ENCODE results near the gene DHRS11.
"Not testable (repeated sequence)": the region's sequence is repeated elsewhere in the genome, so short reads cannot be mapped to it uniquely, and the experiment has no call there.

DHRS11 gene

GRCh38 chr17:36605028-36605427 is 13.3 kb downstream of the DHRS11 start:
- not testable (repeated sequence) for H3K9me3 ChIP-seq (ENCODE audit: control insufficient read depth, low read length); H3K27me3 ChIP-seq (replicated peaks; ENCODE audit: control insufficient read depth, insufficient read depth, low read length); H3K36me3 ChIP-seq (ENCODE audit: control insufficient read depth, insufficient read depth, low read length, severe bottlenecking); H3K4me3 ChIP-seq (ENCODE audit: low read length); H3K9ac ChIP-seq (ENCODE audit: low read length); DNase-seq (ENCODE audit: low read depth)
- peaks cover 25% of the 10 kb centered on the region for H3K4me1 ChIP-seq (ENCODE audit: control insufficient read depth, insufficient read depth, low read length)

DNA sequence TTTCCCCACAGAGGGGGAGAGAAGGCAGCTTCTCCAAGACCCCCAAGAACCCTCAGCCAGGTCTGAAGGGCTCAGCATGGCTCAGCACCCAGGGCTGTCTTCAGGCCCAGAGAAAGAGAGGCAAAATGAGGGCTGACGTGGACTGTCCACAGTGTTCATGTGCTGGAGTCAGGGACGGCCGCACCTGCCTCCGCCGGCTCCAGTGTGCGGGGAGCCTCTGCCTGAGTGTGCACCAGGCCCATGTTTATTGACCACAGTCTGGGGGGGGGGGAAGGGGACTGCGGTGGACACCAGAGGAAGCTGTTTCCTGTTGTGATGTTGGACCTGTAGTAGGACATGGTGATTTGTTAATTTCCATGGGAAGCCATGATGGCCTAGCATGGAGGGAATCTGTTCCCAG is 16.6 kb downstream of the DHRS11 start:
- Histone ChIP-seq H3K4me1 (ENCODE audit: control insufficient read depth, insufficient read depth, low read length) (peaks cover 17% of the 10 kb centered on the region), H3K9me3 (ENCODE audit: control insufficient read depth, low read length) (no peaks in the 10 kb centered on the region), H3K36me3 (ENCODE audit: control insufficient read depth, insufficient read depth, low read length, severe bottlenecking) (no peaks in the 10 kb centered on the region), H3K9ac (ENCODE audit: low read length) (no peak overlapping the region), H3K4me3 (ENCODE audit: low read length) (no peak overlapping the region), H3K27me3 (replicated peaks; ENCODE audit: control insufficient read depth, insufficient read depth, low read length) (no peaks in the 10 kb centered on the region)
- no peak for DNase-seq (ENCODE audit: low read depth)

- Histone ChIP-seq H3K9me3 (ENCODE audit: control insufficient read depth, low read length) (no peaks in the 10 kb centered on the region), H3K4me1 (ENCODE audit: control insufficient read depth, insufficient read depth, low read length) (peaks cover 17% of the 10 kb centered on the region), H3K9ac (ENCODE audit: low read length) (no peak overlapping the region), H3K27me3 (replicated peaks; ENCODE audit: control insufficient read depth, insufficient read depth, low read length) (no peaks in the 10 kb centered on the region), H3K4me3 (ENCODE audit: low read length) (no peak overlapping the region), H3K36me3 (ENCODE audit: control insufficient read depth, insufficient read depth, low read length, severe bottlenecking) (no peaks in the 10 kb centered on the region)
- DNase-seq (ENCODE audit: low read depth) = peak; percentile 77
These were observed 17.3 kb downstream of the DHRS11 start for GRCh38 chr17:36608794-36609497.

- no peak for DNase-seq (ENCODE audit: low read depth)
- peaks cover 17% of the 10 kb centered on the region for H3K4me1 ChIP-seq (ENCODE audit: control insufficient read depth, insufficient read depth, low read length)
- H3K36me3 ChIP-seq (ENCODE audit: control insufficient read depth, insufficient read depth, low read length, severe bottlenecking) = no peaks in the 10 kb centered on the region
- no peaks in the 10 kb centered on the region for H3K9me3 ChIP-seq (ENCODE audit: control insufficient read depth, low read length)
- no peak overlapping the region for H3K4me3 ChIP-seq (ENCODE audit: low read length)
- H3K27me3 ChIP-seq (replicated peaks; ENCODE audit: control insufficient read depth, insufficient read depth, low read length) = no peaks in the 10 kb centered on the region
- no peak overlapping the region for H3K9ac ChIP-seq (ENCODE audit: low read length)
These were observed 17.8 kb downstream of the DHRS11 start for GRCh38 chr17:36609498-36609862.

DNA sequence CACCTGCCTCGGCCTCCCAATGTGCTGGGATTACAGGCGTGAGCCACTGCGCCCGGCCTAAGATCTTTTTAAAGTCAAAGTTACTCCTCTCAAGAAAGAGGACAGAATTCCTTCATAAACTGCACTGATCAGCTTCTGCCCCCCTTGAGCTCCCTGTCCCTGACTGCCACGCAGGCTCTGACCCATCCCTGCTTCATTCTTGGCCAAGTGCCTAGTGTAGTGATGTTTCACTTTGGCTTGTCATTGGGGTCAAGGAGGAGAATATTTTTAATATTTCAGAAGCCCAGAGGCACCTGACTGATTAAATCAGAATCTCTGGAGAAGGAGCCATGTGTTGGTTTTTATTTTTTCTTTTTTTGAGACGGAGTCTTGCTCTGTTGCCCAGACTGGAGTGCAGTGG is 18.8 kb downstream of the DHRS11 start:
- no peak overlapping the region for H3K4me3 ChIP-seq (ENCODE audit: low read length)
- H3K9me3 ChIP-seq (ENCODE audit: control insufficient read depth, low read length) = no peaks in the 10 kb centered on the region
- no peaks in the 10 kb centered on the region for H3K27me3 ChIP-seq (replicated peaks; ENCODE audit: control insufficient read depth, insufficient read depth, low read length)
- no peak overlapping the region for H3K9ac ChIP-seq (ENCODE audit: low read length)
- peaks cover 17% of the 10 kb centered on the region for H3K4me1 ChIP-seq (ENCODE audit: control insufficient read depth, insufficient read depth, low read length)
- H3K36me3 ChIP-seq (ENCODE audit: control insufficient read depth, insufficient read depth, low read length, severe bottlenecking) = no peaks in the 10 kb centered on the region
- DNase-seq (ENCODE audit: low read depth) = no peak

DNA sequence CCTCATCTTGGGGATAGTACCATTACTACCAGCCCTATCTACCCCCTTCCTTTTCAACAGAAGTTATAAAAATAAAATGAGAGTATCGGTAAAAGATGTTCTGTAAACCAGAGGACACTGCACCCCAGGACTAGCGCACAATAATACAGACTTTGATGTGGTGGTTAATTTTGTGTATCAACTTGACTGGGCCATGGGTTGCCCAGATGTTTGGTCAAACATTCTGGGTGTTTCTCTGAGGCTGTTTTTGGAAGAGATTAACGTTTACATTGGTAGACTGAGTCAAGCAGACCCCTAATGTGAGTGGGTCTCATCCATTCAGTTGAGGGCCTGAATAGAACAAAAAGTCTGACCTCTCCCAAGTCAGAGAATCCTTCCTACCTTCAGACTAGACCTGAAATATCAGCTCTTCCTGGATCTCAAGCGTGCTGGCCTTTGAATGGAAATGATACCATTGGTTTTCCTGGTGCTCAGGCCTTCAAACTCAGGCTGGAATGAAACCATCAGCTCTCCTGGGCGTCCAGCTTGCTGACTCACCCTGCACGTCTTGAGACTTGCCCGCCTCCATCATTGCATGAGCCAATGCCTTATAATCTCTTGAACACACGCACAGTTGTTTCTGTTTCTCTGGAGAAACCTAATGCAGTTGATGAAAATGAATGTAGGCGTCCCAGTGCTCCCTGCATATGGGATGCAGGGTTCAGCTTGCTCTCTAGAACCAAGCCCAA is 19.8 kb downstream of the DHRS11 start:
- Histone ChIP-seq H3K9ac (ENCODE audit: low read length) (no peak overlapping the region), H3K4me3 (ENCODE audit: low read length) (no peak overlapping the region), H3K36me3 (ENCODE audit: control insufficient read depth, insufficient read depth, low read length, severe bottlenecking) (no peaks in the 10 kb centered on the region), H3K27me3 (replicated peaks; ENCODE audit: control insufficient read depth, insufficient read depth, low read length) (no peaks in the 10 kb centered on the region), H3K4me1 (ENCODE audit: control insufficient read depth, insufficient read depth, low read length) (peaks cover 17% of the 10 kb centered on the region), H3K9me3 (ENCODE audit: control insufficient read depth, low read length) (no peaks in the 10 kb centered on the region)
- peak; percentile 69 for DNase-seq (ENCODE audit: low read depth)

DNA sequence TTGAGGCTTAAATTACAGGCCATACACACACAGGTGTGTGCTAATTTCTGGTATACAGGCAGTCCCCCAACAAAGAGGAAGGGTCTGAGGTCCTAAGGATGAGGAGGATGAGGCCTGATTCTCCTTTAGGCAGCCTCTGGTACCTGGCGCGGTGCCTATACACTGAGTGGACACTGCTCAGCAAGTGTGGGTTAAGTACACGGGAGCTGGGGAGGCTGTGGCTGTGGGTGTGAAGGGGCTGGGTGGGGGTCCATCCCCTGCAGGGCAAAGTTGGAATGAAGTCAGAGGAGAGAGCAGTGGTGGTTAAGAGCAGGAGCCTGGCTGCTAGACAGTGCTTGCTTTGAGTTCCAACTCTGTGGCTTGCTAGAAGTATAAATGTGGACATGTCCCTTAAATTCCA is 20.6 kb downstream of the DHRS11 start:
- Histone ChIP-seq H3K4me3 (ENCODE audit: low read length) (no peak overlapping the region), H3K4me1 (ENCODE audit: control insufficient read depth, insufficient read depth, low read length) (peaks cover 17% of the 10 kb centered on the region), H3K9me3 (ENCODE audit: control insufficient read depth, low read length) (no peaks in the 10 kb centered on the region), H3K36me3 (ENCODE audit: control insufficient read depth, insufficient read depth, low read length, severe bottlenecking) (no peaks in the 10 kb centered on the region), H3K27me3 (replicated peaks; ENCODE audit: control insufficient read depth, insufficient read depth, low read length) (no peaks in the 10 kb centered on the region), H3K9ac (ENCODE audit: low read length) (no peak overlapping the region)
- DNase-seq (ENCODE audit: low read depth) = no peak

DNA sequence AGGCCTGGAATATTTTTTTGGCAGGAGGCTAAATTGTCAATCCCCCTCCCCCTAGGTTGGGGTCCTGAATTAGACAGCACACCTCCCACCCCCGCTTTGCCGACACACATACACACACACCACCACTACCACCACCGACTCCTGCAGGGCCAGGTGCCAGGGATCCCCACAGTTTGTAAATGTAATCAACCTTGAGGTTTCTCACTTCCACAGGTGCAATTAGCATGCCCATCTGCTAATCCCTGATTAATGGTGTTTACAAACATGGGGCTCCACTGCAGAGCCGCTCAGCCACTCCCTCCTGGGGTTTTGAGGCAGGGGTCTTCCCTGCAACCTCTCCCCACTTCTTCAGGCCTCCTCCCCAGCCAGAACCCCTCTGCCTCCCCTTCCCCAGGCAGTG is 21.5 kb downstream of the DHRS11 start:
- Histone ChIP-seq H3K9me3 (ENCODE audit: control insufficient read depth, low read length) (no peaks in the 10 kb centered on the region), H3K9ac (ENCODE audit: low read length) (no peak overlapping the region), H3K4me3 (ENCODE audit: low read length) (no peak overlapping the region), H3K4me1 (ENCODE audit: control insufficient read depth, insufficient read depth, low read length) (peaks cover 17% of the 10 kb centered on the region), H3K36me3 (ENCODE audit: control insufficient read depth, insufficient read depth, low read length, severe bottlenecking) (no peaks in the 10 kb centered on the region), H3K27me3 (replicated peaks; ENCODE audit: control insufficient read depth, insufficient read depth, low read length) (no peaks in the 10 kb centered on the region)
- no peak for DNase-seq (ENCODE audit: low read depth)

DNA sequence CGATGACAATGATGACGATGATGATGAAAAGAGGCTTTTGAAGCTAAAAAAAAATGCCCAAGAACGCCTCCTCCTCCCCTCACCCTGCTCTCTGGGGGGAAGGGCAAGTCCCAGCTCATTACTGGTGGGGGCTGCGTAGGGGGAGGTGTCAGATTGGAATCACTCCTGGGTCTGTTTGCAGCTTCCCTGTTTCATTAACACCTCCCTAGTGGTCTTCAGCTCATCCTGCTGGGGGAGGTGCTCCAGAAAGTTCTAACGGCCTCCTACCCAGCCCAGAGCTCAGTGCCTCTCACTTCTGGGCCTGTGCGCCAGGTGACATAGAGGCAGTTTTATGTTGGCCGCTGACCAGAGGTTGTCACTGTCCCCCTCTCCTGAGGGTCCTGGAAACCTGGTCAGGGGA is 22.4 kb downstream of the DHRS11 start:
- H3K36me3 ChIP-seq (ENCODE audit: control insufficient read depth, insufficient read depth, low read length, severe bottlenecking) = no peaks in the 10 kb centered on the region
- H3K4me3 ChIP-seq (ENCODE audit: low read length) = no peak overlapping the region
- H3K27me3 ChIP-seq (replicated peaks; ENCODE audit: control insufficient read depth, insufficient read depth, low read length) = no peaks in the 10 kb centered on the region
- peaks cover 11% of the 10 kb centered on the region for H3K4me1 ChIP-seq (ENCODE audit: control insufficient read depth, insufficient read depth, low read length)
- no peaks in the 10 kb centered on the region for H3K9me3 ChIP-seq (ENCODE audit: control insufficient read depth, low read length)
- H3K9ac ChIP-seq (ENCODE audit: low read length) = no peak overlapping the region
- DNase-seq (ENCODE audit: low read depth) = no peak

GRCh38 chr17:36614933-36615332 is 23.3 kb downstream of the DHRS11 start:
- no peaks in the 10 kb centered on the region for H3K36me3 ChIP-seq (ENCODE audit: control insufficient read depth, insufficient read depth, low read length, severe bottlenecking)
- H3K9me3 ChIP-seq (ENCODE audit: control insufficient read depth, low read length) = no peaks in the 10 kb centered on the region
- no peaks in the 10 kb centered on the region for H3K27me3 ChIP-seq (replicated peaks; ENCODE audit: control insufficient read depth, insufficient read depth, low read length)
- H3K4me1 ChIP-seq (ENCODE audit: control insufficient read depth, insufficient read depth, low read length) = peaks cover 8% of the 10 kb centered on the region
- no peak overlapping the region for H3K9ac ChIP-seq (ENCODE audit: low read length)
- H3K4me3 ChIP-seq (ENCODE audit: low read length) = no peak overlapping the region
- no peak for DNase-seq (ENCODE audit: low read depth)

- no peaks in the 10 kb centered on the region for H3K36me3 ChIP-seq (ENCODE audit: control insufficient read depth, insufficient read depth, low read length, severe bottlenecking)
- H3K27me3 ChIP-seq (replicated peaks; ENCODE audit: control insufficient read depth, insufficient read depth, low read length) = no peaks in the 10 kb centered on the region
- H3K4me3 ChIP-seq (ENCODE audit: low read length) = no peak overlapping the region
- peaks cover 7% of the 10 kb centered on the region for H3K4me1 ChIP-seq (ENCODE audit: control insufficient read depth, insufficient read depth, low read length)
- H3K9me3 ChIP-seq (ENCODE audit: control insufficient read depth, low read length) = no peaks in the 10 kb centered on the region
- DNase-seq (ENCODE audit: low read depth) = no peak
- no peak overlapping the region for H3K9ac ChIP-seq (ENCODE audit: low read length)
These were observed 24.7 kb downstream of the DHRS11 start for GRCh38 chr17:36616061-36617029.

Measured in adipocyte (in vitro differentiated cells).